A549 treated with CpdA at 1 μM for 4 hours (cell line): Measurements from ENCODE around the gene OR52B2. TPM values are rescaled to one million over a fixed set of nuclear protein-coding genes. Genes with fewer than 3 reads are reported as not detected.

Experiments
- total RNA-seq: library from RNA; stranded (reverse); fragments of 200-300 nt; extraction: Qiagen RNA extraction; gene quantifications from 5 replicates; pipeline ENCODE4 v1.2.3, GENCODE V29; 2022; ENCODE audit warnings: low read depth

The OR52B2 gene
- not detected in 5 replicates for total RNA-seq

DNA sequence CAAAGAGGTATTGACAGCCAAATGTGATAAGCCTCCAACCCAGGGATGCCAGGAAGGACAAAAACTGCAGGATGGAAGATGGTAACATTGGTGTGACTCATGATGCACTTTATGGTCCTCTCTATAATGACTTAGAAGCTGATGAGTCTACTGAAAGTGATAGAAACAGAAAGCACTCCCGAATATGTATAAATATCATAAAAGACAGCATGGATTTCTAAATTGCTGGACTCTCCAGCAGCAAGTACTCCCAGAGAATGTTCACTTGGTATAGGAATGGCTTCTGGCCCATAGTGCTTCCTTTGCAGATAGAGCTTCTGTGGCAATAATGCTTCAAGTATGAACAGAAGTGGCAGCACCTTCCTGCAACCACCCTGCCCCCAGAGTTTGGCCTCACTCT lies at the start of gene OR52B2:
TSS of gene OR52B2 (minus strand) at position 101 of the 400 bp plus-strand sequence. CDS start at position 101, 0 bp downstream.

DNA sequence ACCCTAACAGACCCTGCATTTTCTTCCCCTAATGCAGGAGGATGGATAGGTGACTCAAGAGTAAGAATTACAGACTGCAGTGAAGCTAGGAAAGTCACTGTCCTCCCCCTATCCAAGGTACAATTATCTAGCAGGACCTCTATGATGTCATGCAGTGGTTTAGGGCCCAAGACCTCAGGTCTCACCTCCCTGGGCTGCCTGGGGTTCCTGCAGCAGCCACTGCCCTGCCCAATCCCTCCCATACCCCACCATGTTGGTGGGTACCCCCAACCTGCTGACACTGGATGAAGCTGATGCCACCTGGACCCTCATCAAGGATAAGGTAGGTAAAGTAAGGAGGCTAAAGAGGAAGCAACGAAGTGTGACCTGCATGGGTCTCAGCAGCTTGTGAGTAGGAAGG lies 35.2 kb upstream of the OR52B2 start, which contains the start of gene C11orf42:
TSS of gene C11orf42 (plus strand) at position 192 of the 400 bp plus-strand sequence. CDS start at position 251, 59 bp downstream.

DNA sequence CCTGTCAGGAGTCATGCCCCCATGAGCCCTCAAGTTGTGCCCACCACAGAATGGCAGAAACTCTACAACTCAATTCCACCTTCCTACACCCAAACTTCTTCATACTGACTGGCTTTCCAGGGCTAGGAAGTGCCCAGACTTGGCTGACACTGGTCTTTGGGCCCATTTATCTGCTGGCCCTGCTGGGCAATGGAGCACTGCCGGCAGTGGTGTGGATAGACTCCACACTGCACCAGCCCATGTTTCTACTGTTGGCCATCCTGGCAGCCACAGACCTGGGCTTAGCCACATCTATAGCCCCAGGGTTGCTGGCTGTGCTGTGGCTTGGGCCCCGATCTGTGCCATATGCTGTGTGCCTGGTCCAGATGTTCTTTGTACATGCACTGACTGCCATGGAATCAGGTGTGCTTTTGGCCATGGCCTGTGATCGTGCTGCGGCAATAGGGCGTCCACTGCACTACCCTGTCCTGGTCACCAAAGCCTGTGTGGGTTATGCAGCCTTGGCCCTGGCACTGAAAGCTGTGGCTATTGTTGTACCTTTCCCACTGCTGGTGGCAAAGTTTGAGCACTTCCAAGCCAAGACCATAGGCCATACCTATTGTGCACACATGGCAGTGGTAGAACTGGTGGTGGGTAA lies 29.2 kb upstream of the OR52B2 start, which contains the start of gene OR52W1:
TSS of gene OR52W1 (plus strand) at position 51 of the 637 bp plus-strand sequence. CDS start at position 51, 0 bp downstream.

Other genes with a start within 250 kb of the OR52B2 start
- not detected in 5 replicates for gene OR56A3, start 228.1 kb downstream of the OR52B2 start, total RNA-seq
- gene OR56A5, start 201.8 kb downstream of the OR52B2 start, total RNA-seq = not detected in 5 replicates
- gene OR52L1, start 183.3 kb downstream of the OR52B2 start, total RNA-seq = not detected in 5 replicates
- gene OR56A4, start 163.4 kb downstream of the OR52B2 start, total RNA-seq = not detected in 5 replicates
- gene OR56A1, start 139.6 kb downstream of the OR52B2 start, total RNA-seq = not detected in 5 replicates
- not detected in 5 replicates for gene OR56B4, start 62.6 kb downstream of the OR52B2 start, total RNA-seq
- not detected in 5 replicates for gene OR52W1, start 28.9 kb upstream of the OR52B2 start, total RNA-seq
- not detected in 5 replicates for gene C11orf42, start 35.2 kb upstream of the OR52B2 start, total RNA-seq
- 15.1 to 19.4 TPM (median 16.2 TPM) in 5 replicates for gene FHIP1B, start 64.3 kb upstream of the OR52B2 start, total RNA-seq
- 0.06 to 0.18 TPM in 2 of 5 replicates, not detected in the others for gene CNGA4, start 68.8 kb upstream of the OR52B2 start, total RNA-seq
- not detected in 5 replicates for gene CCKBR, start 89.5 kb upstream of the OR52B2 start, total RNA-seq
- 24.9 to 33.9 TPM (median 27.9 TPM) in 5 replicates for gene CAVIN3, start 150.2 kb upstream of the OR52B2 start, total RNA-seq
- gene SMPD1, start 220.1 kb upstream of the OR52B2 start, total RNA-seq = 9.9 to 12.3 TPM (median 11.3 TPM) in 5 replicates
- 18.1 to 23.2 TPM (median 18.6 TPM) in 5 replicates for gene APBB1, start 248.8 kb upstream of the OR52B2 start, total RNA-seq